Effector memory CD4-positive, alpha-beta T cell (primary cell): Measurements from ENCODE around the gene OR51B2.
"Not testable (repeated sequence)": the region's sequence is repeated elsewhere in the genome, so short reads cannot be mapped to it uniquely, and the experiment has no call there.

Experiments used
- DNase-seq, 3 donors: peaks; one replicate each; pipeline ENCODE4 v3.0.0-alpha.2; 2020
- H3K27ac ChIP-seq: 2 replicates; pipeline ENCODE4 v1.7.0; 2013; ENCODE audit warnings: mild to moderate bottlenecking, low read length, moderate library complexity; ENCODE audit not compliant: insufficient read depth, poor library complexity, severe bottlenecking
- H3K27me3 ChIP-seq: replicated peaks from 2 replicates; pipeline ENCODE4 v1.7.0; 2013; ENCODE audit warnings: mild to moderate bottlenecking, low read length; ENCODE audit not compliant: insufficient read depth, control insufficient read depth, poor library complexity, severe bottlenecking
- H3K36me3 ChIP-seq: 2 replicates; pipeline ENCODE4 v1.7.0; 2013; ENCODE audit warnings: mild to moderate bottlenecking, low read length, moderate library complexity; ENCODE audit not compliant: control insufficient read depth, insufficient read depth
- H3K4me1 ChIP-seq: 2 replicates; pipeline ENCODE4 v1.7.0; 2013; ENCODE audit warnings: low read length, mild to moderate bottlenecking; ENCODE audit not compliant: control insufficient read depth, insufficient read depth, poor library complexity, severe bottlenecking
- H3K4me3 ChIP-seq: 2 replicates; pipeline ENCODE4 v1.7.0; 2013; ENCODE audit warnings: low read length, low read depth, mild to moderate bottlenecking; ENCODE audit not compliant: insufficient read depth, poor library complexity, severe bottlenecking
- H3K9me3 ChIP-seq: 2 replicates; pipeline ENCODE4 v1.7.0; 2013; ENCODE audit warnings: mild to moderate bottlenecking, low read length, moderate library complexity; ENCODE audit not compliant: control insufficient read depth

Gene OR51B2

GRCh38 chr11:5351208-5351607, 27.1 kb upstream of the OR51B2 start, which contains the start of gene OR51B6:
Gene OR51B6, plus strand, starts transcription at chr11:5351508. Its CDS starts 0 bp downstream, at chr11:5351508.
- Histone ChIP-seq H3K4me3 (no peak within 1 kb of the TSS), H3K4me1 (no peaks in the 10 kb centered on the region), H3K27ac (no peak within 1 kb of the TSS), H3K27me3 (no peaks in the 10 kb centered on the region), H3K36me3 (no peaks in the 10 kb centered on the region), H3K9me3 (no peaks in the 10 kb centered on the region)
- no peak for DNase-seq

DNA sequence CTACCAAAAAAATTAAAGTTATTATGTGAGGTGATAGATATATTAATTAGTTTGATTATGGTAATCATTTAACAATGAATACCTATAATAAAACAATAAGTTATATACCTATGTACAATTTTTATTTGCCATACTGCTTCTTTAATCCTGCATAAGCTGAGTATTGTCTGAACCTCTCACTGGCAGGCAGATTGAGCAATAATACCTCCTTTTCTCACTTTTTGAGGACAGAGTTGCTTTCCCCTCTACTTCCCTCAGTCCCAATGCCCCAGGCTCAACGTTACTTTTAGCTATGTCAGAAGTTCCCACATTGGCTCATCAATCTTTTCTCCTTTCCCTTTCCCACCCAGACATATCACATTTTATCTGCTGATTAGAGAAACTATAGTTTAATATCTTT, 25.5 kb upstream of the OR51B2 start:
- Histone ChIP-seq H3K27me3 (no peaks in the 10 kb centered on the region), H3K36me3 (no peaks in the 10 kb centered on the region), H3K4me3 (no peak overlapping the region), H3K27ac (no peak overlapping the region), H3K9me3 (no peaks in the 10 kb centered on the region), H3K4me1 (no peaks in the 10 kb centered on the region)
- DNase-seq, result no peak

DNA sequence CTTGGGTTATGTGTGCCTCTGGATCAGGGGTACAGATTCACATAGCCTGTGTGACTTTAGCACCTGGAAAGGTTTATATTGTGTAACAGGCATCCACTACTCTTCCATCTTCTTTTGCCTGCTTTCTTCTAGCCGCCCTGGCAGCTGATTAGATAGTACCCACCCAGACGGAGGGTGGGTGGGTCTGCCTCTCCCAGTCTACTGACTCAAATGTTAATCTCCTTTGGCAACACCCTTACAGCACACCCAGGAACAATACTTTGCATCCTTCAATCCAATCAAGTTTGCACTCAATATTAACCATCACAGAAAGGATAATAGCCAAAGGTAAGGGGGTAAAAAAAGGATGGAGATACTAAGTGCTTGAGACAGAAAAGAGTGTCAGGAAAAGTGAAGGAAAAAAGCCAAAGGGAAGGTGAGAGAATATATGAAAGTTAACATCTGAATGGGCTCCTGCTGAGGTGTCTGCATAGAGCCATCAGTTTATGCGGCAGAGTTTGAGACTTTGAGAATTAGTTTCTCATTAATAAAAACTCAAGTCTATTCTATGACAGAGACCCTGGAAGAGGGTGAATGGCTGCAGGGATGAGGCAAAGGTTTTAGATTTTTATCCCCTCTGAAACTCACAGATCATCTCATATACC, 24.6 kb upstream of the OR51B2 start:
- Histone ChIP-seq H3K9me3 (no peaks in the 10 kb centered on the region), H3K27ac (no peak overlapping the region), H3K4me3 (no peak overlapping the region), H3K4me1 (no peaks in the 10 kb centered on the region), H3K27me3 (no peaks in the 10 kb centered on the region), H3K36me3 (no peaks in the 10 kb centered on the region)
- no peak for DNase-seq

GRCh38 chr11:5345831-5346230, 21.7 kb upstream of the OR51B2 start:
- Histone ChIP-seq H3K4me1 (no peaks in the 10 kb centered on the region), H3K4me3 (no peak overlapping the region), H3K36me3 (no peaks in the 10 kb centered on the region), H3K9me3 (no peaks in the 10 kb centered on the region), H3K27me3 (no peaks in the 10 kb centered on the region), H3K27ac (no peak overlapping the region)
- no peak for DNase-seq

- Histone ChIP-seq H3K4me1 (no peaks in the 10 kb centered on the region), H3K9me3 (no peaks in the 10 kb centered on the region), H3K27ac (no peak within 1 kb of the TSS), H3K4me3 (no peak within 1 kb of the TSS), H3K27me3 (no peaks in the 10 kb centered on the region), H3K36me3 (no peaks in the 10 kb centered on the region)
- DNase-seq, result no peak
Measured at GRCh38 chr11:5343474-5344335, 19.6 kb upstream of the OR51B2 start, which contains the start of gene OR51B5. Gene OR51B5, minus strand, starts transcription at chr11:5343524. Its CDS starts 0 bp downstream, at chr11:5343524.

GRCh38 chr11:5339771-5340322, 15.8 kb upstream of the OR51B2 start:
- DNase-seq, result no peak
- Histone ChIP-seq H3K27ac (no peak overlapping the region), H3K4me3 (no peak overlapping the region), H3K36me3 (no peaks in the 10 kb centered on the region), H3K27me3 (no peaks in the 10 kb centered on the region), H3K9me3 (no peaks in the 10 kb centered on the region), H3K4me1 (no peaks in the 10 kb centered on the region)

DNA sequence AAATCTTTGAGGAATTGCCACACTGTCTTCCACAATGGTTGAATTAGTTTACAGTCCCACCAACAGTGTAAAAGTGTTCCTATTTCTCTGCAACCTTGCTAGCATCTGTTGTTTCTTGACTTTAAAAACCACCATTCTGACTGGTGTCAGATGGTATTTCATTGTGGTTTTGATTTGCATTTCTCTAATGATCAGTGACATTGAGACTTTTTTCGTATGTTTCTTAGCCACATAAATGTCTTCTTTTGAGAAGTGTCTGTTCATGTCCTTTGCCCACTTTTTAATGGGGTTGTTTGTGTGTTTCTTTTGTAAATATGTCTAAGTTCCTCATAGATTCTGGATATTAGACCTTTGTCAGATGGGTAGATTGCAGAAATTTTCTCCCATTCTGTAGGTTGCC, 13.2 kb upstream of the OR51B2 start:
- H3K27me3 ChIP-seq, H3K4me1 ChIP-seq, DNase-seq, H3K4me3 ChIP-seq, H3K36me3 ChIP-seq, H3K9me3 ChIP-seq, H3K27ac ChIP-seq: not testable (repeated sequence)

DNA sequence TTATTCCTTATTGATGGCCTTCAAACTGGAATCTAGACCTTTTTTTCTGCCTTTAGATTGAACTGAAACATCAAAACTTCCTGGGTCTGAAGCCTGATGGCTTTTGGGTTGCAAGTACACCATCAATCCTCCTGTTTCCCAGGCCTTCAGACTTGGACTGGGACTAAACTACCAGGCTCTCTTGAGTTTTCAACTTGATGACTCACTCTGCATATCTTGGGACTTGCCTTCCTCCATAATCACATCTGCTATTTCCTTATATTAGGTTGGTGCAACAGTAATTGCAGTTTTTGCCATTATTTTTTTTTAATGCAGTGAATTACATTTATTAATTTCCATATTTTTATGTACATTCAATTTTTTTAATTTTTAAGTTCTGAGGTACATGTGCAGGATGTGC, 12.2 kb upstream of the OR51B2 start:
- no peak overlapping the region for H3K4me3 ChIP-seq
- no peak overlapping the region for H3K27ac ChIP-seq
- no peaks in the 10 kb centered on the region for H3K4me1 ChIP-seq
- no peak for DNase-seq
- H3K36me3 ChIP-seq, result no peaks in the 10 kb centered on the region
- no peaks in the 10 kb centered on the region for H3K27me3 ChIP-seq
- no peaks in the 10 kb centered on the region for H3K9me3 ChIP-seq

DNA sequence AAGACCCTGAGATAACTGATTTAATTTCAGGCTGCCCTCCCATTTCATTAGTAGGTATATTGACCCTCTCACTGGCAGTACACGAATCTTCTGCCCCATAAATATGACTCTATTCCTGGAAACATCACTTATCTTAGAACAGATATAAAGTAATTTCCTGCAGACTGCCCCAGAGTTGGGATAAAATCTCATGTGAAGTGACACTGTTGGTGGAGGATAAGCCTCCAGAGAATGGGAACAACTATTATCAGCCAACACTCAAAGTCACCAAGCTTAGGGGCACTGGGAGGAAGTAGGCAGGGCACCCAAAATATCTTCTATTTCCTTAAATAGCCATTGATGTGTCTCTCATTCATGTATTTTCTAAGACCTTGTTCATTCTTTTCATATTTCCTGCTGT, 11.1 kb upstream of the OR51B2 start:
- DNase-seq, result no peak
- Histone ChIP-seq H3K4me3 (no peak overlapping the region), H3K4me1 (no peaks in the 10 kb centered on the region)

DNA sequence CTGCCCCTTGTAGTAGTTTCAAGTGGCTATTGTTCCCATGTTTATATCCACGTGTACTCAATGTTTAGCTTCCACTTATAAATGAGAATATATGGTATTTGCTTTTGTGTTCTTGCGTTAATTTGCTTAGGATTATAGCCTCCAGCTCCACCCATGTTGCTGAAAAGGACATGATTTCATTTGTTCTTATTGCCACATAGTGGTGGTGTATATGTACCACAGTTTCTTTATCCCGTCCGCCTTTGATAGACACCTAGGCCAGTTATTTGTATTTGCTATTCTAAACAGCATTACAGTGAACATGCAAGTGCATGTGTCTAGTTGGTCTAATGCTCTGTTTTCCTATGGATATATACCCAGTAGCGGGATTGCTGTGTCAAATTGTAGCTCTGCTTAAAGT, 6.8 kb downstream of the OR51B2 start:
- no peak overlapping the region for H3K4me3 ChIP-seq
- no peak for DNase-seq
- no peak overlapping the region for H3K27ac ChIP-seq
- H3K9me3 ChIP-seq, result no peaks in the 10 kb centered on the region
- H3K27me3 ChIP-seq, result no peaks in the 10 kb centered on the region
- H3K36me3 ChIP-seq, result no peaks in the 10 kb centered on the region
- H3K4me1 ChIP-seq, result no peaks in the 10 kb centered on the region

More for the DNA sequence above, 11.1 kb upstream of the OR51B2 start:
- no peaks in the 10 kb centered on the region for H3K27me3 ChIP-seq
- H3K9me3 ChIP-seq, result no peaks in the 10 kb centered on the region
- H3K27ac ChIP-seq, result no peak overlapping the region
- no peaks in the 10 kb centered on the region for H3K36me3 ChIP-seq
